ENCODE measurements around the gene NRXN3. TPM values are rescaled to one million over a fixed set of nuclear protein-coding genes. Genes with fewer than 3 reads are reported as not detected.

The NRXN3 gene
- total RNA-seq, 4 donors from 2014 or later: 4.1 to 11.9 (median 5.8) TPM

- Histone ChIP-seq H3K4me1 (no peaks in the 10 kb centered on the region), H3K27ac (no peak overlapping the region), H3K4me3 (no peak overlapping the region), H3K36me3 (no peaks in the 10 kb centered on the region), H3K27me3 (no peaks in the 10 kb centered on the region), H3K9me3 (no peaks in the 10 kb centered on the region)
- intact Hi-C loops (cut with DNase I; ENCODE audit: low total_unique reads): no loop called here
- in situ Hi-C loops (cut with MboI; ENCODE audit: low pct_ligation_motif_present in 1 of 4, low pct_unique_long_range_greater_than_20kb in 1 of 4, low sequenced_read_pairs in 3 of 4): no loop called here
- 77 to 85% methylated on average over 3 of the region's 3 CpGs for WGBS, 2 donors (ENCODE audit: low coverage in 1 of 2)
- TF ChIP-seq POLR2AphosphoS5 (IDR thresholded peaks at IDR 0.05): no peak
- no peak for TF ChIP-seq POLR2A (IDR thresholded peaks at IDR 0.05)
- no peak for TF ChIP-seq CTCF (IDR thresholded peaks at IDR 0.05)
- no peak for TF ChIP-seq EP300 (IDR thresholded peaks at IDR 0.05; ENCODE audit: low read depth)
- DNase-seq: no peak
Observed at GRCh38 chr14:79432640-79433039, 1262.5 kb downstream of the NRXN3 start.

GRCh38 chr14:79436335-79436734 lies 1266.2 kb downstream of the NRXN3 start:
- no peak for TF ChIP-seq EP300 (IDR thresholded peaks at IDR 0.05; ENCODE audit: low read depth)
- no peak for TF ChIP-seq POLR2AphosphoS5 (IDR thresholded peaks at IDR 0.05)
- no peak for TF ChIP-seq CTCF (IDR thresholded peaks at IDR 0.05)
- no peak for TF ChIP-seq POLR2A (IDR thresholded peaks at IDR 0.05)
- Histone ChIP-seq H3K9me3 (no peaks in the 10 kb centered on the region), H3K27ac (no peak overlapping the region), H3K36me3 (no peaks in the 10 kb centered on the region), H3K4me1 (no peaks in the 10 kb centered on the region), H3K4me3 (no peak overlapping the region), H3K27me3 (no peaks in the 10 kb centered on the region)
- intact Hi-C loops (cut with DNase I; ENCODE audit: low total_unique reads): no loop called here
- in situ Hi-C loops (cut with MboI; ENCODE audit: low pct_ligation_motif_present in 1 of 4, low pct_unique_long_range_greater_than_20kb in 1 of 4, low sequenced_read_pairs in 3 of 4): no loop called here
- no peak for DNase-seq
- 64 to 71% methylated on average over 1 of the region's 1 CpG for WGBS, 2 donors (ENCODE audit: low coverage in 1 of 2)

- intact Hi-C loops (cut with DNase I; ENCODE audit: low total_unique reads): no loop called here
- no peaks in the 10 kb centered on the region for H3K9me3 ChIP-seq
Observed at GRCh38 chr14:79437951-79438350, 1267.8 kb downstream of the NRXN3 start.

GRCh38 chr14:79438696-79439342 lies 1268.6 kb downstream of the NRXN3 start:
- no peak for DNase-seq
- Histone ChIP-seq H3K9me3 (no peaks in the 10 kb centered on the region), H3K4me1 (peaks cover 0 to 5% (median 0%) of the 10 kb centered on the region in 4 donors), H3K4me3 (no peak overlapping the region), H3K27me3 (no peaks in the 10 kb centered on the region), H3K27ac (no peak overlapping the region), H3K36me3 (no peaks in the 10 kb centered on the region)
- in situ Hi-C loops (cut with MboI; ENCODE audit: low pct_ligation_motif_present in 1 of 4, low pct_unique_long_range_greater_than_20kb in 1 of 4, low sequenced_read_pairs in 3 of 4) (no loop called here), intact Hi-C loops (cut with DNase I; ENCODE audit: low total_unique reads) (no loop called here)
- TF ChIP-seq CTCF (IDR thresholded peaks at IDR 0.05): no peak
- TF ChIP-seq POLR2AphosphoS5 (IDR thresholded peaks at IDR 0.05): no peak
- no peak for TF ChIP-seq POLR2A (IDR thresholded peaks at IDR 0.05)
- WGBS, 2 donors (ENCODE audit: low coverage in 1 of 2): 83 to 86% methylated on average over 3 of the region's 3 CpGs

More at GRCh38 chr14:79437951-79438350, 1267.8 kb downstream of the NRXN3 start:
- H3K4me1 ChIP-seq: peaks cover 0 to 4% (median 0%) of the 10 kb centered on the region in 4 donors
- in situ Hi-C loops (cut with MboI; ENCODE audit: low pct_ligation_motif_present in 1 of 4, low pct_unique_long_range_greater_than_20kb in 1 of 4, low sequenced_read_pairs in 3 of 4): no loop called here
- no peak for DNase-seq
- 80 to 100% methylated on average over 2 to 7 of the region's 7 CpGs for WGBS, 2 donors (ENCODE audit: low coverage in 1 of 2)
- no peak overlapping the region for H3K27ac ChIP-seq
- no peaks in the 10 kb centered on the region for H3K27me3 ChIP-seq
- H3K4me3 ChIP-seq: no peak overlapping the region
- no peak for TF ChIP-seq CTCF (IDR thresholded peaks at IDR 0.05)
- TF ChIP-seq POLR2AphosphoS5 (IDR thresholded peaks at IDR 0.05): no peak
- no peak for TF ChIP-seq EP300 (IDR thresholded peaks at IDR 0.05; ENCODE audit: low read depth)
- no peak for TF ChIP-seq POLR2A (IDR thresholded peaks at IDR 0.05)
- H3K36me3 ChIP-seq: no peaks in the 10 kb centered on the region
